MM.1S (cell line): Measurements from ENCODE around the gene ARHGAP8.

Source experiments
- CTCF ChIP-seq: fragments of 300-600 bp; sonication (generic); IDR thresholded peaks from 2 replicates; pipeline ENCODE4 v1.5.1; 2016; ENCODE audit warnings: antibody characterized with exemption, low read length, mixed read lengths
- EZH2phosphoT487 ChIP-seq: fragments of 300-600 bp; sonication (generic); IDR thresholded peaks from 2 replicates; pipeline ENCODE4 v1.6.1; 2018; ENCODE audit warnings: antibody characterized with exemption, low read length

- TF ChIP-seq CTCF, result no peak
- TF ChIP-seq EZH2phosphoT487, result no peak
Observed at GRCh38 chr22:44734801-44735517, 17.4 kb upstream of the ARHGAP8 start.
